Mammary epithelial cell (primary cell): ENCODE measurements around the gene RNF220.

Experiments
- CTCF ChIP-seq, 2 donors: IDR thresholded peaks in 1 of 2; conservative IDR thresholded peaks in 1 of 2; 2 replicates each; pipeline ENCODE4 v1.5.1; 2011 to 2012; ENCODE audit warnings: inconsistent platforms in 2 of 2, low read length in 2 of 2, mild to moderate bottlenecking in 2 of 2, control low read depth in 1 of 2, low read depth in 1 of 2; ENCODE audit not compliant: insufficient read depth in 1 of 2; ENCODE audit errors: extremely low read depth in 1 of 2
- EZH2 ChIP-seq: IDR thresholded peaks from 2 replicates; pipeline ENCODE4 v1.6.1; 2012; ENCODE audit warnings: low read length, inconsistent platforms, borderline replicate concordance

- no peak for TF ChIP-seq CTCF (conservative IDR thresholded peaks at IDR 0.05 in 1 of 2, IDR thresholded peaks at IDR 0.05 in 1 of 2; ENCODE audit: extremely low read depth in 1 of 2, insufficient read depth in 1 of 2, low read depth in 1 of 2, low read length in 2 of 2)
- no peak for TF ChIP-seq EZH2
These were observed 246.0 kb downstream of the RNF220 start for GRCh38 chr1:44651069-44651468.
